HepG2 (cell line): ENCODE data around the gene SLC27A2. TPM values are rescaled to one million over a fixed set of nuclear protein-coding genes. Genes with fewer than 3 reads are reported as not detected.
A peak's percentile ranks its signal among the peaks of the same experiment; 100 is the strongest.

Experiments
- ATAC-seq: fragments of 200-7000 bp; cut with Tn5 transposase; 3 replicates; pipeline ENCODE4 v1.9.1; 2020; ENCODE audit warnings: mild to moderate bottlenecking, moderate library complexity
- BruUV-seq: library from RNA; stranded (reverse); fragments of 400-500 nt; replicated peaks from 2 replicates; lab custom pipeline; 2021; lab: Mats Ljungman, UMichigan
- CTCF ChIA-PET: fragments of 300-600 bp; formaldehyde crosslinking; extraction: SDS; loops from one replicate; lab custom pipeline; 2021; ENCODE audit warnings: low total read pairs, inconsistent platforms, low intra/inter-chr PET ratio; lab: Yijun Ruan, JAX
- POLR2A ChIA-PET: fragments of 350-600 bp; sonication (Branson Sonifier 250); formaldehyde crosslinking; loops from one replicate; lab custom pipeline; 2020; ENCODE audit warnings: antibody characterized with exemption, inconsistent platforms; lab: Yijun Ruan, JAX
- DNase-seq: peaks from one replicate; pipeline ENCODE4 v3.0.0-alpha.2; 2015; ENCODE audit warnings: low spot score
- FAIRE-seq: peaks from 3 replicates; lab custom pipeline; 2011; peaks lifted over from hg19 to GRCh38; lab: Jason Lieb, UNC
- H2AFZ ChIP-seq: one replicate; pipeline ENCODE4 v1.6.1; 2011; ENCODE audit warnings: low read length, inconsistent platforms
- H3K27ac ChIP-seq: fragments of 300-600 bp; 3 replicates; pipeline ENCODE4 v1.8.0; 2011; ENCODE audit warnings: mixed run types, mild to moderate bottlenecking, mixed read lengths, low read length, inconsistent platforms; ENCODE audit not compliant: insufficient read depth; ENCODE audit errors: extremely low read length
- H3K27me3 ChIP-seq, 2 experiments: fragments of 200-600 bp in 1 of 2; 2 replicates in 1 of 2; 3 replicates in 1 of 2; pipeline versions ENCODE4 v1.6.0 to v1.8.0; 2011; ENCODE audit warnings: low read length in 2 of 2, mild to moderate bottlenecking in 2 of 2, moderate library complexity in 2 of 2, inconsistent platforms in 1 of 2; ENCODE audit not compliant: insufficient read depth in 2 of 2, control insufficient read depth in 1 of 2
- H3K36me3 ChIP-seq, 2 experiments: fragments of 200-600 bp in 1 of 2; replicated peaks in 1 of 2; 2 replicates in 1 of 2; 3 replicates in 1 of 2; pipeline versions ENCODE4 v1.5.1 to v1.8.0; 2011; ENCODE audit warnings: low read length in 2 of 2, inconsistent platforms in 1 of 2; ENCODE audit not compliant: insufficient read depth in 2 of 2, control insufficient read depth in 1 of 2
- H3K4me1 ChIP-seq: 2 replicates; pipeline ENCODE4 v1.5.1; 2012; ENCODE audit warnings: low read length, inconsistent platforms; ENCODE audit not compliant: insufficient read depth
- H3K4me2 ChIP-seq: 2 replicates; pipeline ENCODE4 v1.6.0; 2011; ENCODE audit warnings: low read depth, low read length, inconsistent platforms
- H3K4me3 ChIP-seq, 3 experiments: fragments of 200-600 bp in 1 of 3; sonication (generic), shearing (Covaris generic) in 1 of 3; replicated peaks in 1 of 3; 2 replicates each; pipeline ENCODE4 v1.5.1; 2011 to 2016; ENCODE audit warnings: low read length in 3 of 3, inconsistent platforms in 2 of 3, low read depth in 2 of 3, mild to moderate bottlenecking in 2 of 3, control low read depth in 1 of 3, mixed read lengths in 1 of 3; ENCODE audit not compliant: insufficient read depth in 1 of 3
- H3K79me2 ChIP-seq: one replicate; pipeline ENCODE4 v1.6.1; 2011; ENCODE audit warnings: low read length, inconsistent platforms; ENCODE audit not compliant: insufficient read depth
- H3K9ac ChIP-seq: 2 replicates; pipeline ENCODE4 v1.6.0; 2011; ENCODE audit warnings: mild to moderate bottlenecking, low read depth, low read length, inconsistent platforms; ENCODE audit not compliant: insufficient read depth
- H3K9me3 ChIP-seq: 2 replicates; pipeline ENCODE4 v1.5.1; 2012; ENCODE audit warnings: mild to moderate bottlenecking, low read length
- H4K20me1 ChIP-seq: 2 replicates; pipeline ENCODE4 v1.6.0; 2011; ENCODE audit warnings: inconsistent platforms, mild to moderate bottlenecking, low read length, moderate library complexity; ENCODE audit not compliant: insufficient read depth
- CEBPG ChIP-seq: IDR thresholded peaks from 2 replicates; pipeline ENCODE4 v1.6.1; 2016
- ELF3 ChIP-seq: IDR thresholded peaks from 2 replicates; pipeline ENCODE4 v1.6.1; 2016; ENCODE audit warnings: missing genetic modification reagents, missing compliant biosample characterization
- HNF4A ChIP-seq: sonication (generic); formaldehyde crosslinking; IDR thresholded peaks from 2 replicates; pipeline ENCODE4 v1.4.0; 2020; ENCODE audit warnings: missing genetic modification reagents
- NR2F6 ChIP-seq, 2 experiments: IDR thresholded peaks; 2 replicates each; pipeline ENCODE4 v1.6.1; 2016; ENCODE audit warnings: antibody characterized with exemption in 1 of 2, mild to moderate bottlenecking in 1 of 2
- PAF1 ChIP-seq: IDR thresholded peaks from 2 replicates; pipeline ENCODE4 v1.6.1; 2016; ENCODE audit warnings: missing genetic modification reagents, missing compliant biosample characterization
- RARA ChIP-seq: IDR thresholded peaks from 2 replicates; pipeline ENCODE4 v1.6.1; 2016; ENCODE audit warnings: missing genetic modification reagents, missing compliant biosample characterization
- SAFB2 ChIP-seq: sonication (generic); formaldehyde crosslinking; IDR thresholded peaks from 2 replicates; pipeline ENCODE4 v1.5.1; 2020; ENCODE audit warnings: missing genetic modification reagents, low read depth, mild to moderate bottlenecking, borderline replicate concordance
- SAP130 ChIP-seq: IDR thresholded peaks from 2 replicates; pipeline ENCODE4 v1.6.1; 2016; ENCODE audit warnings: low read depth
- STAT5B ChIP-seq: sonication (generic); formaldehyde crosslinking; IDR thresholded peaks from 2 replicates; pipeline ENCODE4 v1.4.0; 2020; ENCODE audit warnings: missing genetic modification reagents
- ZNF20 ChIP-seq: sonication (generic); formaldehyde crosslinking; IDR thresholded peaks from 2 replicates; pipeline ENCODE4 v1.4.0; 2020; ENCODE audit warnings: mild to moderate bottlenecking, moderate library complexity, missing genetic modification reagents
- ZNF547 ChIP-seq: sonication (generic); formaldehyde crosslinking; IDR thresholded peaks from 2 replicates; pipeline ENCODE4 v1.5.1; 2020; ENCODE audit warnings: mild to moderate bottlenecking, missing genetic modification reagents
- ZSCAN12 ChIP-seq: sonication (generic); formaldehyde crosslinking; IDR thresholded peaks from 2 replicates; pipeline ENCODE4 v1.9.0; 2021; ENCODE audit warnings: mild to moderate bottlenecking, missing genetic modification reagents
- WGBS: methylation state at CpG from one replicate; pipeline ENCODE4 v1.1.6; 2017; ENCODE audit warnings: low lambda C conversion rate; 5-methylcytosine and 5-hydroxymethylcytosine counted together
- in situ Hi-C: cut with HindIII; loops from 2 replicates; pipeline ENCODE4 v1.10.0; 2017; ENCODE audit warnings: low pct_unique_long_range_greater_than_20kb; ENCODE audit not compliant: extremely low pct_ligation_motif_present
- intact Hi-C: fragments of 100-400 bp; cut with micrococcal nuclease; formaldehyde crosslinking; loops from one replicate; pipeline ENCODE4 v1.10.0; 2022; ENCODE audit not compliant: unreplicated experiment
- polyA plus RNA-seq, 8 experiments: library from polyadenylated mRNA; depleted of rRNA in 3 of 8; stranded (reverse) in 7 of 8; unstranded in 1 of 8; fragments of >200 nt; fragmentation: Illumina TruSeq in 4 of 8; extraction: Trizol in 4 of 8; gene quantifications; 2 replicates each; pipeline versions ENCODE4 v1.2.1 to v1.2.3, GENCODE V29; 2011 to 2016; ENCODE audit warnings: low read depth in 4 of 8, missing spikeins in 1 of 8, mixed read lengths in 1 of 8; ENCODE audit not compliant: insufficient read depth in 1 of 8
- total RNA-seq, 5 experiments: library from RNA; depleted of rRNA; stranded (reverse); fragments of >200 nt; fragmentation: Illumina TruSeq; extraction: Trizol; gene quantifications; 2 replicates each; pipeline ENCODE4 v1.2.3, GENCODE V29; 2016; ENCODE audit warnings: low read depth in 1 of 5
- TF ChIP-seq, protein P1 (sequence below): IDR thresholded peaks from 2 replicates; pipeline ENCODE4 v1.6.1; 2012; ENCODE audit warnings: low read depth, low read length, improper control_type of control experiment
- TF ChIP-seq, protein P2 (sequence below): sonication (generic); formaldehyde crosslinking; conservative IDR thresholded peaks from 2 replicates; pipeline ENCODE4 v1.4.0; 2020; ENCODE audit warnings: mild to moderate bottlenecking, missing genetic modification reagents, moderate library complexity
- TF ChIP-seq, protein P3 (sequence below): sonication (generic); formaldehyde crosslinking; IDR thresholded peaks from 2 replicates; pipeline ENCODE4 v1.4.0; 2020; ENCODE audit warnings: missing genetic modification reagents
- TF ChIP-seq, protein P4 (sequence below): sonication (generic); formaldehyde crosslinking; IDR thresholded peaks from 2 replicates; pipeline ENCODE4 v1.5.1; 2020; ENCODE audit warnings: missing genetic modification reagents, mild to moderate bottlenecking, borderline replicate concordance

SLC27A2 gene
- total and polyA plus RNA-seq, 2 of the 13 experiments (the other 11 are each of a cell fraction or from before 2014, with no cell fraction given): 14.6 to 23.4 TPM

DNA sequence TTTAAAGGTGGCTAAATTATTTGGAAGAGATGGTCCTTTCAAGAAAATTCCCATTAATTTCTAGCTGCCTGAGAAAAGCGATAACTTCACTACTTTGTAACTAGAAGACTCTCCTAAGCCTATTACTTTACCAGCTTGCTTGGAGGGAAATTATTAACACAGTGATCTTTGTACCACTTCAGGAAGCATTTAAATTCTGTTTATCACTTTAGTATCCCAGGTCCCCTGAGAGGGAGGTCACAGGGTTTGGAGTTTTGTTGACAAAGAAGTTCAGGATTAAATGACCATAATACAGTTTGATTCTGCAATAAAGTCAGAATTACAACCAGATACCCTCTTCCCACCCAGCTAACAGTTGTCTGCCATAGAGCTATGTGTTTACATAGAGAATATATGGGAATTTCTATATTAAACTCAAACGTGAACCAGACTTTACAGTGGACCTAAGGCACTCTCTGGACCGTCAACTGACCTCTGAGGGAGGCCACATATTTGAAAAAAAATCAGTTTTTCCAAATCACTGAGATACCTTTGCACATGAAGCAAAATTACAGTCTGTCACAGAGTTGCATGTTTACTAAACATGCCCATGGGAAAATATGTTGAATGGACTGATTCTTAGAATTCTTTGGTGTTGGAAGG, 3.0 kb downstream of the SLC27A2 start:
- in situ Hi-C loops: loop anchor here (10.0 to 25.0 kb wide), 2 partner anchors 130 to 727 kb away; partner anchors contain the start of gene AP4E1
- H3K4me2 ChIP-seq: peak overlapping the region; percentile 95
- WGBS: 15% methylated on average over 3 of the region's 3 CpGs
- no peaks in the 10 kb centered on the region for H3K27me3 ChIP-seq
- no peaks in the 10 kb centered on the region for H3K36me3 ChIP-seq
- H2AFZ ChIP-seq: no peak overlapping the region
- H4K20me1 ChIP-seq: no peaks in the 10 kb centered on the region
- no peak overlapping the region for H3K9ac ChIP-seq
- H3K9me3 ChIP-seq: no peaks in the 10 kb centered on the region
- peak overlapping the region in 1 of 3 experiments; percentile 1; a peak in 1 of 6 replicates for H3K4me3 ChIP-seq
- peak; percentile 66 for DNase-seq
- peaks cover 3% of the 10 kb centered on the region for H3K79me2 ChIP-seq
- intact Hi-C loops: loop anchor here (1.0 kb wide), 1 partner anchor 39 kb away; no protein-coding TSS in a partner anchor
- H3K4me1 ChIP-seq: peaks cover 83% of the 10 kb centered on the region
- POLR2A ChIA-PET: interaction anchor here (1.0 kb wide), 1 partner anchor 21 kb away, joined by 3 read pairs; no protein-coding TSS in a partner anchor
- H3K27ac ChIP-seq: peak overlapping the region; percentile 71
- CTCF ChIA-PET: no interaction called here
- FAIRE-seq: peak; percentile 51
- no TSS peak for BruUV-seq
- peak; percentile 42 for ATAC-seq
- no peak for TF ChIP-seq PAF1 (CRISPR knock-in tag)
- 0 out of 2 replicates have a peak, but pooled peaks have one; percentile 9 for TF ChIP-seq CEBPG (CRISPR knock-in tag)
- TF ChIP-seq ZSCAN12: 0 out of 2 replicates have a peak, but pooled peaks have one; percentile 13
- TF ChIP-seq SAP130 (CRISPR knock-in tag): peak; percentile 38; the same call in 1 of the 2 replicates
- TF ChIP-seq, protein P1, sequence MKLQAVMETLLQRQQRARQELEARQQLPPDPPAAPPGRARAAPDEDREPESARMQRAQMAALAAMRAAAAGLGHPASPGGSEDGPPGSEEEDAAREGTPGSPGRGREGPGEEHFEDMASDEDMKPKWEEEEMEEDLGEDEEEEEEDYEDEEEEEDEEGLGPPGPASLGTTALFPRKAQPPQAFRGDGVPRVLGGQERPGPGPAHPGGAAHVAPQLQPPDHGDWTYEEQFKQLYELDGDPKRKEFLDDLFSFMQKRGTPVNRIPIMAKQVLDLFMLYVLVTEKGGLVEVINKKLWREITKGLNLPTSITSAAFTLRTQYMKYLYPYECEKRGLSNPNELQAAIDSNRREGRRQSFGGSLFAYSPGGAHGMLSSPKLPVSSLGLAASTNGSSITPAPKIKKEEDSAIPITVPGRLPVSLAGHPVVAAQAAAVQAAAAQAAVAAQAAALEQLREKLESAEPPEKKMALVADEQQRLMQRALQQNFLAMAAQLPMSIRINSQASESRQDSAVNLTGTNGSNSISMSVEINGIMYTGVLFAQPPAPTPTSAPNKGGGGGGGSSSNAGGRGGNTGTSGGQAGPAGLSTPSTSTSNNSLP: peak; percentile 37; the same call in 1 of the 2 replicates
- peak; percentile 42; the same call in 1 of the 2 replicates for TF ChIP-seq NR2F6 (IDR thresholded peaks at IDR 0.05)
- TF ChIP-seq NR2F6 (CRISPR knock-in tag; IDR thresholded peaks at IDR 0.05): peak; percentile 32; the same call in 1 of the 2 replicates
- no peak for TF ChIP-seq STAT5B (CRISPR knock-in tag)
- no peak for TF ChIP-seq SAFB2 (CRISPR knock-in tag)
- peak; percentile 6; the same call in 1 of the 2 replicates for TF ChIP-seq RARA (CRISPR knock-in tag)
- TF ChIP-seq, protein P2, sequence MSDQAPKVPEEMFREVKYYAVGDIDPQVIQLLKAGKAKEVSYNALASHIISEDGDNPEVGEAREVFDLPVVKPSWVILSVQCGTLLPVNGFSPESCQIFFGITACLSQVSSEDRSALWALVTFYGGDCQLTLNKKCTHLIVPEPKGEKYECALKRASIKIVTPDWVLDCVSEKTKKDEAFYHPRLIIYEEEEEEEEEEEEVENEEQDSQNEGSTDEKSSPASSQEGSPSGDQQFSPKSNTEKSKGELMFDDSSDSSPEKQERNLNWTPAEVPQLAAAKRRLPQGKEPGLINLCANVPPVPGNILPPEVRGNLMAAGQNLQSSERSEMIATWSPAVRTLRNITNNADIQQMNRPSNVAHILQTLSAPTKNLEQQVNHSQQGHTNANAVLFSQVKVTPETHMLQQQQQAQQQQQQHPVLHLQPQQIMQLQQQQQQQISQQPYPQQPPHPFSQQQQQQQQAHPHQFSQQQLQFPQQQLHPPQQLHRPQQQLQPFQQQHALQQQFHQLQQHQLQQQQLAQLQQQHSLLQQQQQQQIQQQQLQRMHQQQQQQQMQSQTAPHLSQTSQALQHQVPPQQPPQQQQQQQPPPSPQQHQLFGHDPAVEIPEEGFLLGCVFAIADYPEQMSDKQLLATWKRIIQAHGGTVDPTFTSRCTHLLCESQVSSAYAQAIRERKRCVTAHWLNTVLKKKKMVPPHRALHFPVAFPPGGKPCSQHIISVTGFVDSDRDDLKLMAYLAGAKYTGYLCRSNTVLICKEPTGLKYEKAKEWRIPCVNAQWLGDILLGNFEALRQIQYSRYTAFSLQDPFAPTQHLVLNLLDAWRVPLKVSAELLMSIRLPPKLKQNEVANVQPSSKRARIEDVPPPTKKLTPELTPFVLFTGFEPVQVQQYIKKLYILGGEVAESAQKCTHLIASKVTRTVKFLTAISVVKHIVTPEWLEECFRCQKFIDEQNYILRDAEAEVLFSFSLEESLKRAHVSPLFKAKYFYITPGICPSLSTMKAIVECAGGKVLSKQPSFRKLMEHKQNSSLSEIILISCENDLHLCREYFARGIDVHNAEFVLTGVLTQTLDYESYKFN (CRISPR knock-in tag): peak; percentile 86
- peak; percentile 56 for TF ChIP-seq HNF4A (CRISPR knock-in tag)
- TF ChIP-seq, protein P3, sequence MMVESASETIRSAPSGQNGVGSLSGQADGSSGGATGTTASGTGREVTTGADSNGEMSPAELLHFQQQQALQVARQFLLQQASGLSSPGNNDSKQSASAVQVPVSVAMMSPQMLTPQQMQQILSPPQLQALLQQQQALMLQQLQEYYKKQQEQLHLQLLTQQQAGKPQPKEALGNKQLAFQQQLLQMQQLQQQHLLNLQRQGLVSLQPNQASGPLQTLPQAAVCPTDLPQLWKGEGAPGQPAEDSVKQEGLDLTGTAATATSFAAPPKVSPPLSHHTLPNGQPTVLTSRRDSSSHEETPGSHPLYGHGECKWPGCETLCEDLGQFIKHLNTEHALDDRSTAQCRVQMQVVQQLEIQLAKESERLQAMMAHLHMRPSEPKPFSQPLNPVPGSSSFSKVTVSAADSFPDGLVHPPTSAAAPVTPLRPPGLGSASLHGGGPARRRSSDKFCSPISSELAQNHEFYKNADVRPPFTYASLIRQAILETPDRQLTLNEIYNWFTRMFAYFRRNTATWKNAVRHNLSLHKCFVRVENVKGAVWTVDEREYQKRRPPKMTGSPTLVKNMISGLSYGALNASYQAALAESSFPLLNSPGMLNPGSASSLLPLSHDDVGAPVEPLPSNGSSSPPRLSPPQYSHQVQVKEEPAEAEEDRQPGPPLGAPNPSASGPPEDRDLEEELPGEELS (CRISPR knock-in tag): peak; percentile 35; the same call in 1 of the 2 replicates
- TF ChIP-seq ZNF20 (CRISPR knock-in tag): no peak
- TF ChIP-seq, protein P4, sequence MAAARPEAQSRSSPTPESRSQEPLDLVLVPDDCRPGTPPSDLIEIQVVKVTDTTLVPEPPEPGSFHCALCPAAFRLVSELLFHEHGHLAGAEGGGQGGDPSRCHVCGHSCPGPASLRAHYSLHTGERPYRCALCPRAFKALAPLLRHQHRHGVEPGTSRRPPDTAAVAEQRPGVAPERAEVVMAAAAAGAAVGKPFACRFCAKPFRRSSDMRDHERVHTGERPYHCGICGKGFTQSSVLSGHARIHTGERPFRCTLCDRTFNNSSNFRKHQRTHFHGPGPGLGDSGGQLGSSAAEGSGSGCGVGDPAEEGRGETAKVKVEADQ (CRISPR knock-in tag): no peak
- no peak for TF ChIP-seq ZNF547
- peak; percentile 15; the same call in 1 of the 2 replicates for TF ChIP-seq ELF3 (CRISPR knock-in tag)
